HG03025 (cell line): Measurements from ENCODE around the gene PAK6.

Experiments used
- ATAC-seq: cut with Tn5 transposase; IDR thresholded peaks from one replicate; pipeline ENCODE4 v1.9.1; 2021; ENCODE audit warnings: mild to moderate bottlenecking, moderate library complexity; ENCODE audit not compliant: unreplicated experiment, low FRiP score

Gene PAK6

GRCh38 chr15:40240619-40241221, 1.9 kb downstream of the PAK6 start:
- ATAC-seq, result no peak

GRCh38 chr15:40241269-40242212, 2.7 kb downstream of the PAK6 start:
- ATAC-seq, result no peak

- ATAC-seq, result no peak
These were observed 3.3 kb downstream of the PAK6 start for GRCh38 chr15:40242213-40242599.

GRCh38 chr15:40242601-40243000, 3.7 kb downstream of the PAK6 start:
- no peak for ATAC-seq

- no peak for ATAC-seq
These were observed 4.4 kb downstream of the PAK6 start for GRCh38 chr15:40243126-40243810.

DNA sequence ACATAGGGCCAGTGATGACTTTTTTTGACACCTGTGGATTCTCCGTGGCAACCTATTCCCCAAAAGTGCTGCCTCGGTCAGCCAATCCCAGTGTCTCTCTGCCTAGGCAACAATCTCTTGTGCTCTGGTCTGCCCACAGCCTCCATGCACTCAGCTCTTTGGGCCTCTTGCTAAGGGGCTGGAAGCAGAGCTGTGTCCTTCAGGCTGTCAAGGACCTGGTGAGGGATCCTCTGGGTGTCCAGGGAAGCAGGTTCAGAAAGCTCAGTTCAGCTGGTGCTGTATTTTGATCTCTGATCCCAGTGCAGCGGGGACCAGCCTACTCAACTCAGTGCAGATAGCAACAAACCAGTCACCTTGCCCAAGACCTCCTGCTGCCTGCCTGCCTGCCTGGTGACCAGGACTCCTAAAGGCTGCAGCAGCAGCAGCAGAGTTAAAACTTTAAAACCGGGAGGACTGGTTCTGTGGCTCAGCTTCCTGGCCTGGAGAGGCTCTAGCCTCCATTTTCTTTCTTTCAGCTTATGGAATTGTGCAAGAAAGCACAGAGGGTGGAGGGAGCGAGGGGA, 6.2 kb downstream of the PAK6 start:
- no peak for ATAC-seq

GRCh38 chr15:40245666-40246450, 7.0 kb downstream of the PAK6 start:
- ATAC-seq, result no peak

DNA sequence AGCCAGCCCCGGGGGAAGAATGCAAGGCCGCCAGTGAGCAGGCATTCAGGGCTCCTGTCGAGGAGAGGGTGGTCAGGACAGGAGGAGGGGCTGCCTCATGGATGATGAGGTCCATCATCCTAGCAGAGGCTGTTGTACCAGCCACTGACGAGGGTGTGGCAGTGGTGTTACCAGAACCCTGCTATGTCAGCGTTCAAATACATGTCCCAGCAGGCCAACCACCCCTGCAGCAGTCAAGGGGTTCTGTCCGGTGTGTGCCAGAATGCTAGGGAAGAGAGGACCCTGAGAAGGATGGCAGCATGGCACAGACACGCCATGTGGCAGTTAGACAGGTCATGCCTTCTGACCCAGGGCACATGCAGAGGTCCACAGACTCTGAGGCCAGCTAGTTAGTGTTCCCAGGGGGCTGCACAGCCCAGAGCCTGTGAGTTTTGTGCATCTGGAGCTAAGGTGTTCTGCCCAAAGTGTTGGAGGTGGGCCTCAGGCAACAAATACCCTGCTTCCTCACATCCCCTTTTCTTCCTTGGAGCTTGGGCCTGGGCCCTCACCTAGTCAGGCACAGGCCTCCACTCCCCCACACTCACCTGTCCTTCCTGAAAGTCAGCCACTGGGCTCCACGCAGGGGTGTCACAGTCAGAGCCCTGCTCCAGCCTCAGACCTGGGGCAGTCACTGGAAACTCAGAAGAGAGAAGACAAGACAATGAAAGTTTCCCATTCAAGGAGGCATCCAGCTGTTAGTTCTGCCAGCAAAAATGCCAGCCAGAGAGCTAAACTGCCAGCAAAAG, 7.8 kb downstream of the PAK6 start:
- no peak for ATAC-seq

DNA sequence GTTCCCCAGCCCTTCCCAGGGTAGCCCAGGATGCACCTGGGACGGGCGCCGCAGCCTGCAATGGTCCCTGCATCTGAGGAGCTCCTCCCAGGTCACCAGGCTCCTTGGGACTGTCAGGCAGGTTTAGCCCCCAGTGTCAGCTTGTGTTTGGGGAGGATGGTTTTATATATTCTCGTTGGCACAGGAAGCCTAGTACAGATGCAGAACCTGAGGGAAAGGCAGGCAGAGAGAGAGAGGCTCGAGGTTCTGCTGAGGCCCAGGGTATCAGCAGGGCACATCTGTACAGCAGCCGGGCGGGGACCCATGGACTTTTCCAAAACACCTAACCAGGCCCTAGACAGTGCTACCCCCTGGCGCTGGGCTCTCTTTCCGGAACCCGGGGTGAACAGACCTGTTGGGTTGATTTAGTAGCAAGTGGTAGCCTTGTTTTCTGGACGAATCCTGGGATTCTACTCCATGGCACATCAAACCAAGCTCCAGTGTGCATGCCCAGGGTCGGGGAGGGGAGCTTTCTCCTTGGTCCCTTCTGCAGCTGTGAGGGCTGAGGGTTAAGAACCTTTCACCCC, 8.6 kb downstream of the PAK6 start:
- no peak for ATAC-seq

- no peak for ATAC-seq
These were observed 9.3 kb downstream of the PAK6 start for GRCh38 chr15:40248006-40248783.

GRCh38 chr15:40249477-40250303, 10.8 kb downstream of the PAK6 start:
- no peak for ATAC-seq

- no peak for ATAC-seq
These were observed 11.4 kb downstream of the PAK6 start for GRCh38 chr15:40250304-40250656.

GRCh38 chr15:40250771-40251483, 12.1 kb downstream of the PAK6 start:
- ATAC-seq, result no peak

- ATAC-seq, result no peak
These were observed 12.8 kb downstream of the PAK6 start for GRCh38 chr15:40251486-40252140.

DNA sequence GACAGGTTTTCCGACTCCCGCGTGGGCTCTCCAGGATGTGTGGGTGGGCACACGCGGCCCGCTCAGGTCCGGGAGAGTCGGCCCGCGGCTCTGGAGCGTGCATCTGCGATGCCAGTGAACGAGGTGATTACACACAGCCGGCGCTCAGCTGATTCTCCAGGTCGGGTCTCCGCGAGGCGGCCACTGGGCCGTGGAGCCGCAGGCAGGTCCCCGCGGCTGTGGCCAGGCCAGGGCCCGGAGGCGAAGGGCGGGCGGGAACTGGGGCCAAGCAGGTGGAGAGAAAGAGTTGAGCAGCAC, 13.2 kb downstream of the PAK6 start:
- ATAC-seq, result no peak

DNA sequence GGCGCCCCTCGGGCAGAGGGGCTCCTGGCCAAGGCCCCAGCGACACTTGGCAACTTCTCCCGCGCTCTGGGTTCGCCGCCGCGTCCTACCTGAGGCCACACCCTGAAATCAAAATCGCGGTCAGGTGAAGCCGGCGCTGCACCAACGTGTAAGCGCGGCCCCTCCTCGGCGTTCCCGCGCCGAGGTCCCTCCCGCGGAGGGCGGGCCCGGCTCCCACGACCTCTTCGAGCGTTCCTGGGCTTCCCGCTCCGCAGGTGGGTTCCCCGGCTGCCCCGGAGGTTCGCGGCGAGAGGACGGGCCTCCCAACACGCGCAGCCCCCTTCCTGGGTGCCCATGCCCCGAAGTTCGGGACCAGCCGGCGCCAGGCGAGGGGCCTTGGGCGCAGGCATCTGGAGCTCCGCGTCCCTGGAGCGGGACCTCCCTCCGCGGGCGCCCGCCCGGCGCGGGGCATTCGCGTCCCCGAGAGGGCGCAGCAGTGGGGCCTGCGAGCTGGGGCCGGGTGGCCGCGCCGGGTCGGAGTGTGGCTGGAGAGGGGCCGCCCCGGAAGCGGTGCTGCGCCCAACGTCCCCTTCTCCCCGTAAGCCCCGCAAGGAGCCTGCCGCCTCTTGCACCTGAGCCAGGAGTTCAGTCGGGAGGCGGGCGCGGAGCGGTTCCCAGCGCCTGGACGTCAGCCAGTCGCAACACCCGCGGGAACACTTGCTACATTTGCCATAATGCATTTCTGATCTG, 13.7 kb downstream of the PAK6 start:
- no peak for ATAC-seq
